Epithelial cell of esophagus (primary cell): ENCODE results near the gene IL17RA.
A peak's percentile ranks its signal among the peaks of the same experiment; 100 is the strongest.

ENCODE experiments used
- DNase-seq: peaks from one replicate; pipeline ENCODE4 v3.0.0; 2010; ENCODE audit warnings: low read depth
- H3K4me3 ChIP-seq: 2 replicates; pipeline ENCODE4 v1.5.1; 2011; ENCODE audit warnings: mild to moderate bottlenecking, low read length, control low read depth
- TF ChIP-seq, protein P1 (sequence below): IDR thresholded peaks from 2 replicates; pipeline ENCODE4 v1.5.1; 2011; ENCODE audit warnings: low read depth, mild to moderate bottlenecking, low read length, control low read depth, inconsistent platforms; ENCODE audit not compliant: insufficient read depth; ENCODE audit errors: missing control alignments

IL17RA gene

DNA sequence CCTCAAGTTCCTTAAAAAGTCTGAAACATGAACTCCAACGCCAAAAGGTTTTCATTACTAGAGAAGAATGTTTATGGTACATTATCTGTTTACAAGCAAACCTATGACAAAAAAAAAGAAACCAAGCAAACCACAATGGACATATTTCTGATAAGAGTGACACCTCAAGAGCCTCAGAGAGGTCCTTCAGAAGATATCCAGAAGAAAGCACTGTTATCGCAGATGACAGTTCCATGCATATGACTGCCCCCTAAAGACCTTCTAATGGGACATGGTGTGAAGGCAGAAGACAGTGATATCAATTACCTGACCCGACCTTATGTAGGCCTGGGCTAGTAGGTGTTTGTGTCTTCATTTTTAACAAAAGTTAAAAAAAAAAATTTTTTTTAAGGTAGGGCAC lies 71.1 kb downstream of the IL17RA start:
- TF ChIP-seq, protein P1, sequence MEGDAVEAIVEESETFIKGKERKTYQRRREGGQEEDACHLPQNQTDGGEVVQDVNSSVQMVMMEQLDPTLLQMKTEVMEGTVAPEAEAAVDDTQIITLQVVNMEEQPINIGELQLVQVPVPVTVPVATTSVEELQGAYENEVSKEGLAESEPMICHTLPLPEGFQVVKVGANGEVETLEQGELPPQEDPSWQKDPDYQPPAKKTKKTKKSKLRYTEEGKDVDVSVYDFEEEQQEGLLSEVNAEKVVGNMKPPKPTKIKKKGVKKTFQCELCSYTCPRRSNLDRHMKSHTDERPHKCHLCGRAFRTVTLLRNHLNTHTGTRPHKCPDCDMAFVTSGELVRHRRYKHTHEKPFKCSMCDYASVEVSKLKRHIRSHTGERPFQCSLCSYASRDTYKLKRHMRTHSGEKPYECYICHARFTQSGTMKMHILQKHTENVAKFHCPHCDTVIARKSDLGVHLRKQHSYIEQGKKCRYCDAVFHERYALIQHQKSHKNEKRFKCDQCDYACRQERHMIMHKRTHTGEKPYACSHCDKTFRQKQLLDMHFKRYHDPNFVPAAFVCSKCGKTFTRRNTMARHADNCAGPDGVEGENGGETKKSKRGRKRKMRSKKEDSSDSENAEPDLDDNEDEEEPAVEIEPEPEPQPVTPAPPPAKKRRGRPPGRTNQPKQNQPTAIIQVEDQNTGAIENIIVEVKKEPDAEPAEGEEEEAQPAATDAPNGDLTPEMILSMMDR = no peak
- H3K4me3 ChIP-seq = no peak overlapping the region
- no peak for DNase-seq

DNA sequence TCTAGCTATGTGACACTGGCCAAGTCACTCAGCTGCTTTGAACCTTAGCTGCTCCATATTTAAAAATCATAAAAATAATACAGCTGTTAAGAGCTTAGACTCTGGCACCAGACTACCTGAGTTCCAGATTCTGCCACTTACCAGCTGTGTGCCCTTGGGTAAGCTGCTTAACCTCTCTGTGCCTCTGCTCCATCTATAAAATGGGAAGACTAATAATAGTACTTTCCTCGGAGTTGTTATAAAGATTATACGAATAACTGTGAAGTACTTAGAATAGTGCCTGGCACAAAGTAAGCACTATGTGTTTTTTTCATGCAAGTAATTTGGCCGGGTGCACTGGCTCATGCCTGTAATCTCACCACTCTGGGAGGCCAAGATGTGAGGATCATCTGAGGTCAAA lies 72.9 kb downstream of the IL17RA start:
- DNase-seq = no peak
- TF ChIP-seq, protein P1 = no peak
- peak overlapping the region; percentile 15 for H3K4me3 ChIP-seq

DNA sequence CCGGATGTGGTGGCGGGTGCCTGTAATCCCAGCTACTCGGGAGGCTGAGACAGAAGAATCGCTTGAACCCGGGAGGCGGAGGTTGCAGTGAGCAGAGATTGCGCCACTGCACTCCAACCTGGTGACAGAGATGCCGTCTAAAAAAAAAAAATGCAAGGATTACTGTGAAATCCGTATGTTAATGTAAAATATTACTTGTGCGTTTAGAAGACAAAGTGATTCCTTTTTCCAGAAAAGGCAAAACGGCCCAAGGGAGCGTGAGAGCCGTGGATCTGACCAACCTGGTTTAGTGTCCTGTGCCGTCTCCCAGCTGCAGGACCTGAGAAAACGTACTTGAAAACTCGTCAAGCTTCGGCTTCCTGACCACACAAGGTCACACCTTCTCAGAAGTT lies 73.4 kb downstream of the IL17RA start:
- no peak for DNase-seq
- TF ChIP-seq, protein P1 = no peak
- H3K4me3 ChIP-seq = peak overlapping the region; percentile 70

DNA sequence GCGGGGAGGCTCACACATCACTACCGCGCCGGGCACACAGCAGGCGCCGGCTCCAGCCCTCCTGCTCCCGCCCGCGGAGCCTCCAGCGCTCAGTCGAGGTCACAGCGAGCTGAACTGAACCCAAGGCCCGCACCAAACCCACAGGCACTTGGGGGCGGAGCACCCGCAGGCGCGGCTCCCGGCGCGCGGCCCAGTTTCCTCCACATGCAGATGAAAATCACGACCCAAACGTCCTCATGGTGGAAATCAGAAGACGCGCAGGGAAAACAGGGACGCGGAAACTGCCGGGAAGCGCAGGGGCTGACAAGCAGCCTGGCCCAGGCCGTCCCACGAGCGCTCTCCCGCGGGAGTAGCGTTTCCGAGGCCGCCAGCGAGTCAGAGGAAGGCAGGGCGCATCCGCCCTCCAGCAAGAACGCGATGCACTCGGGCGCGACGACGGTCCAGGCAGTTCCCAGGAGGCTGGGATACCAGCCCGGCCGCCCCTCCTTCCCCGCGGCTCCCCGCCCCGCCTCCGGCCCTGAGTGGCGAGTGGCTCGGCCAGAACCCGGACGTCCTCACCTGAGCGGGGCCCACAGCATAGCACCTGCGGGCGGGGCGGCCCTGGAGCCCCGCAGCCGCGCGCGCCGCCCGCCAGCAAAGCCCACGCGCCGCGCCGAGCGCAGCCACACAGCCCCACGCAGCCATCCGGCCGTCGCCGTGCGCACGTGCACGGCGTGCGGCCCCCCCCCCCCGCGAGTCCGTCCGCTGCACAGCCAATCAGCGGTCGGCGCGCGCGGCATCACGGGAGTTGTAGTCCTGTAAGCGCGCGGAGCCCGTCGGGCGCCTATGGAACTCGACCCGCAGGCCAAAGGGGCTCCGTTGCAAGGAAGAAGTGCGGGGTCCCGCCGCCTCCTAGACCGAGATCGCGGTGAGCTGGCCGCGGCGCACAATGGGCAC lies 74.0 kb downstream of the IL17RA start, which contains the start of gene HDHD5:
Gene HDHD5, minus strand, starts transcription at position 710 of the 936 bp plus-strand sequence. Its CDS starts 26 bp downstream, at position 684.
- peak; percentile 92 for DNase-seq
- peak within 1 kb of the TSS; percentile 70 for H3K4me3 ChIP-seq
- TF ChIP-seq, protein P1 = no peak

DNA sequence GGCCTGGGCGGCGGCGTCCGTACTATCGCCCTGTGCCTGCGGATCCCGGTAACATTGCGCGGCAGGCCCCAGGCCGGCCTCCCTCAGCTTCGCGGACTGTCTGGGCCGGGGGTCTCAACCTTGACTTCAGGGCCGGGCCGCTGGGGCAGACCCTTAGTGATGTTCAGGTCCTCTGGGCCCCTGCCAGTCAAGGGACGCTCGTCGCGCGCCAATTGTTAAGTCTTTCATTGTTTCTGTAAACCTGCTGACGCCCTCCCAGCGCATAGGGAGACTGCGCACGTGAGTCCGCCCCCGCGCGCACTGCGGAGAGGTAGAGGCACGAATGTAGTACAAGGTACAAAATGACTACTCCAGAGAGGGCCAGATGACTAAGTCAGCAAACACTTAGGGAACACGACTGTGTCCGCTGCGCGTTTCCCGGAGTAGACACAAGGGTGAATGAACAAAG lies 74.7 kb downstream of the IL17RA start:
- TF ChIP-seq, protein P1 = no peak
- H3K4me3 ChIP-seq = peak overlapping the region; percentile 70
- DNase-seq = peak; percentile 76

DNA sequence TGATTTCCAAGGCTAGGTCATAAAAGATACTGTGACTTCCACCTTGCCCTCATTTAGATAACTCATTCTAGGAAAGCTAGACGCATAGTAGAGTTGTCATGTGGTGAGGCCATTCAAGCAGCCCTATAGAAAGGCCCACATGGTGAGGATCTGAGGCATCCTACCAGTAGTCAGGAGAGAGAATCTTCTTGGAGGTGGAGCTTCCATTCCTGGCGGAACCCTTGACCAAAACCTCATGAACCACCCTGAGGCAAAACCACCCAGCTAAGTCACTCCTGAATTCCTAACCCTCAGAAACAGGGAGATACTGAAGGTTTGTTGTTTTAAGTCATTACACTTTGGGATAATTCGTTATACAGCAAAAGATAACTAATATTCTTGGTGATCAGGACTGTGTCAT lies 77.2 kb downstream of the IL17RA start:
- H3K4me3 ChIP-seq = no peak overlapping the region
- TF ChIP-seq, protein P1 = no peak
- DNase-seq = no peak

DNA sequence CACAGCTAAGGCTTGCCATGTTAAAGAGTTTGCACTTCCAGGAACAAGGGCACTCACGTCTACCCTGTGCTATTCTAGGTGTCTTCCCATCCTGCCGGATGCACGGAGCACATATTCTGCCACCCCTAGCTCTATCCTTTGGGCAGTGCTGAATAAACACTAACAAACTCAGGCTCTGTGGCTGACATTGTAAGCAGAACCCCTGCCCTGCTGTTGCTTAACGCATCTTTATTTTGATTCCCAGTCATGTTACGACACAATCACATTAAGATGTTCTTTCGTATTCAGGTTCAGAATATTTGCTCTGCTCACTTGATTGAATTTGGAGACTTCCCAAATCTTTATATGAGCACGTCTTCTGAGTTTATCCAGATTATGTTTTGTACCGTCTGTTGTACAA lies 77.9 kb downstream of the IL17RA start:
- no peak for DNase-seq
- TF ChIP-seq, protein P1 = no peak
- H3K4me3 ChIP-seq = no peak overlapping the region
